Ascending aorta (tissue), 2 donors: ENCODE results near the gene ETV7. TPM values are rescaled to one million over a fixed set of nuclear protein-coding genes. Genes with fewer than 3 reads are reported as not detected.

Source experiments
- DNase-seq, 2 donors: peaks; one replicate each; pipeline ENCODE4 v3.0.0-alpha.2; 2019; ENCODE audit warnings: low spot score in 2 of 2
- H3K27ac ChIP-seq, 2 donors: fragments of 200-600 bp; sonication (generic); one replicate each; pipeline ENCODE4 v1.5.1; 2016 to 2017; ENCODE audit warnings: mild to moderate bottlenecking in 1 of 2
- H3K27me3 ChIP-seq: fragments of 200-600 bp; sonication (generic); one replicate; pipeline ENCODE4 v1.5.1; 2017
- H3K36me3 ChIP-seq, 2 donors: fragments of 200-600 bp; sonication (generic); one replicate each; pipeline ENCODE4 v1.5.1; 2016
- H3K4me1 ChIP-seq, 2 donors: fragments of 200-600 bp; sonication (generic); one replicate each; pipeline ENCODE4 v1.5.1; 2016 to 2017; ENCODE audit warnings: mild to moderate bottlenecking in 1 of 2
- H3K4me3 ChIP-seq, 2 donors: fragments of 200-600 bp; sonication (generic); one replicate each; pipeline ENCODE4 v1.5.1; 2016 to 2017; ENCODE audit warnings: mild to moderate bottlenecking in 1 of 2
- H3K9me3 ChIP-seq, 2 donors: fragments of 200-600 bp; sonication (generic); one replicate each; pipeline ENCODE4 v1.5.1; 2016
- CTCF ChIP-seq, 3 experiments: fragments of 200-600 bp in 2 of 3; fragments of 450-650 bp in 1 of 3; sonication (generic) in 2 of 3; IDR thresholded peaks; one replicate each; pipeline ENCODE4 v1.5.1; 2016 to 2019; ENCODE audit warnings: antibody characterized with exemption in 3 of 3, mild to moderate bottlenecking in 1 of 3, moderate library complexity in 1 of 3
- intact Hi-C: fragments of 100-400 bp; cut with DNase I; formaldehyde crosslinking; loops from one replicate; pipeline ENCODE4 v1.15.1; 2023
- total RNA-seq: library from RNA; depleted of rRNA; stranded (reverse); fragments of >200 nt; gene quantifications from one replicate; pipeline ENCODE4 v1.1.0, GENCODE V29; 2016

Gene ETV7
- total RNA-seq, 1 donor from 2014 or later = not detected

- no peak overlapping the region for H3K4me3 ChIP-seq
- no peak for DNase-seq
- no peaks in the 10 kb centered on the region for H3K27me3 ChIP-seq
- intact Hi-C loops = no loop called here
- TF ChIP-seq CTCF (IDR thresholded peaks at IDR 0.05) = peak; percentile 19 to 28 (median 25)
- H3K36me3 ChIP-seq = no peaks in the 10 kb centered on the region
- H3K27ac ChIP-seq = no peak overlapping the region
- H3K4me1 ChIP-seq = no peaks in the 10 kb centered on the region
- H3K9me3 ChIP-seq = no peaks in the 10 kb centered on the region
Measured at GRCh38 chr6:36428911-36429310, 41.4 kb upstream of the ETV7 start.

- no peaks in the 10 kb centered on the region for H3K36me3 ChIP-seq
Measured at GRCh38 chr6:36426622-36427021, 39.2 kb upstream of the ETV7 start.

GRCh38 chr6:36423101-36423824 lies 35.8 kb upstream of the ETV7 start:
- peaks cover 3 to 4% of the 10 kb centered on the region in 2 donors for H3K4me1 ChIP-seq
- peak overlapping the region; percentile 80 to 87 for H3K27ac ChIP-seq
- intact Hi-C loops = loop anchor here (1.0 to 2.0 kb wide), 4 partner anchors 20 to 171 kb away; partner anchors contain the start of genes ETV7, SRSF3 and STK38
- no peaks in the 10 kb centered on the region for H3K36me3 ChIP-seq
- DNase-seq = peak; percentile 93 to 99
- no peaks in the 10 kb centered on the region for H3K9me3 ChIP-seq
- H3K27me3 ChIP-seq = no peaks in the 10 kb centered on the region
- peak overlapping the region; percentile 51 to 75 for H3K4me3 ChIP-seq
- peak; percentile 55 to 78 (median 60) for TF ChIP-seq CTCF (IDR thresholded peaks at IDR 0.05)

More at GRCh38 chr6:36426622-36427021, 39.2 kb upstream of the ETV7 start:
- DNase-seq = no peak
- Histone ChIP-seq H3K27ac (no peak overlapping the region), H3K9me3 (no peaks in the 10 kb centered on the region), H3K27me3 (no peaks in the 10 kb centered on the region), H3K4me1 (peaks cover 3 to 4% of the 10 kb centered on the region in 2 donors), H3K4me3 (no peak overlapping the region)
- intact Hi-C loops = no loop called here
- no peak for TF ChIP-seq CTCF (IDR thresholded peaks at IDR 0.05)

GRCh38 chr6:36422714-36423100 lies 35.2 kb upstream of the ETV7 start:
- no peak for TF ChIP-seq CTCF (IDR thresholded peaks at IDR 0.05)
- H3K27ac ChIP-seq = peak overlapping the region; percentile 80 to 87
- no peaks in the 10 kb centered on the region for H3K27me3 ChIP-seq
- peak overlapping the region; percentile 51 to 75 for H3K4me3 ChIP-seq
- intact Hi-C loops = loop anchor here (1.0 to 2.0 kb wide), 4 partner anchors 21 to 172 kb away; partner anchors contain the start of genes ETV7, SRSF3 and STK38
- H3K36me3 ChIP-seq = no peaks in the 10 kb centered on the region
- no peak for DNase-seq
- H3K9me3 ChIP-seq = no peaks in the 10 kb centered on the region
- peaks cover 3 to 4% of the 10 kb centered on the region in 2 donors for H3K4me1 ChIP-seq

- no peak for DNase-seq
- intact Hi-C loops = no loop called here
- H3K4me3 ChIP-seq = no peak overlapping the region
- H3K36me3 ChIP-seq = no peaks in the 10 kb centered on the region
- no peaks in the 10 kb centered on the region for H3K9me3 ChIP-seq
- peaks cover 3 to 4% of the 10 kb centered on the region in 2 donors for H3K4me1 ChIP-seq
- no peaks in the 10 kb centered on the region for H3K27me3 ChIP-seq
- TF ChIP-seq CTCF (IDR thresholded peaks at IDR 0.05) = no peak
- H3K27ac ChIP-seq = no peak overlapping the region
Measured at GRCh38 chr6:36419310-36419709, 31.8 kb upstream of the ETV7 start.
